Testis (tissue), 2 donors: Measurements from ENCODE around the gene SIK3.

Experiments
- CTCF ChIP-seq, 3 experiments: fragments of 450-650 bp in 2 of 3; fragments of 200-600 bp in 1 of 3; sonication (generic) in 1 of 3; IDR thresholded peaks; one replicate each; pipeline ENCODE4 v1.5.1; 2016 to 2019; ENCODE audit warnings: antibody characterized with exemption in 3 of 3, mild to moderate bottlenecking in 2 of 3, moderate library complexity in 1 of 3
- POLR2A ChIP-seq: fragments of 450-650 bp; IDR thresholded peaks from one replicate; pipeline ENCODE4 v1.6.1; 2017; ENCODE audit warnings: antibody characterized with exemption, mild to moderate bottlenecking, moderate library complexity

DNA sequence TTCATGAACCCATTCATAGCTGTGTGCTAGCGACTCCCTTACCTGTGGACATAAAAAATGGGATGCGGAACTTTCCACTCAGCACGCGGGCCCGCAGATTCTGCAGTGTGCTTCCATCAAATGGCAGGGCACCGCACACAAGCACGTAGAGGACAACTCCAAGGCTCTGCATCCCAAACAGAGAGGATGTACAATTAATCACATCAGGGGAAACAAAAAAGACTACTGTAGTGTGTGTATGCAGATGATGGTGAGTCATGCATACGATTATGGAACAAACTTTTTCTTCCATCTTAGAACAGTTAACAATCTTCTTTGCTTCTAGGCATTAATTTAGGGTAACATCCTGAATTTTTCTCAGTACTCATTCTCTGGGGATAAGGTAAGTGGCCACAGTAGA is 202.0 kb downstream of the SIK3 start:
- TF ChIP-seq CTCF (IDR thresholded peaks at IDR 0.05): no peak
- no peak for TF ChIP-seq POLR2A
